VCaP (cell line): ENCODE results near the gene RYR3.

Experiments
- H3K27ac ChIP-seq: fragments of 450-650 bp; 2 replicates; pipeline ENCODE4 v1.5.1; 2017
- CTCF ChIP-seq: fragments of 450-650 bp; conservative IDR thresholded peaks from 2 replicates; pipeline ENCODE4 v1.5.1; 2017; ENCODE audit warnings: mild to moderate bottlenecking, moderate library complexity

RYR3 gene

GRCh38 chr15:33649217-33649933 is 338.6 kb downstream of the RYR3 start:
- H3K27ac ChIP-seq = no peak overlapping the region
- TF ChIP-seq CTCF = no peak

GRCh38 chr15:33654860-33655259 is 344.1 kb downstream of the RYR3 start:
- TF ChIP-seq CTCF = no peak
- no peak overlapping the region for H3K27ac ChIP-seq

- H3K27ac ChIP-seq = no peak overlapping the region
- TF ChIP-seq CTCF = no peak
These were observed 344.7 kb downstream of the RYR3 start for GRCh38 chr15:33655488-33655887.

- TF ChIP-seq CTCF = no peak
- no peak overlapping the region for H3K27ac ChIP-seq
These were observed 345.4 kb downstream of the RYR3 start for GRCh38 chr15:33656168-33656567.

- no peak for TF ChIP-seq CTCF
- H3K27ac ChIP-seq = no peak overlapping the region
These were observed 349.4 kb downstream of the RYR3 start for GRCh38 chr15:33660151-33660550.

- TF ChIP-seq CTCF = no peak
- no peak overlapping the region for H3K27ac ChIP-seq
These were observed 351.2 kb downstream of the RYR3 start for GRCh38 chr15:33662014-33662413.

GRCh38 chr15:33664947-33665346 is 354.2 kb downstream of the RYR3 start:
- no peak for TF ChIP-seq CTCF
- H3K27ac ChIP-seq = no peak overlapping the region
